Measurements from ENCODE around the gene ZNF35.
A peak's percentile ranks its signal among the peaks of the same experiment; 100 is the strongest.
"Not testable (repeated sequence)": the region's sequence is repeated elsewhere in the genome, so short reads cannot be mapped to it uniquely, and the experiment has no call there.

Gene ZNF35

DNA sequence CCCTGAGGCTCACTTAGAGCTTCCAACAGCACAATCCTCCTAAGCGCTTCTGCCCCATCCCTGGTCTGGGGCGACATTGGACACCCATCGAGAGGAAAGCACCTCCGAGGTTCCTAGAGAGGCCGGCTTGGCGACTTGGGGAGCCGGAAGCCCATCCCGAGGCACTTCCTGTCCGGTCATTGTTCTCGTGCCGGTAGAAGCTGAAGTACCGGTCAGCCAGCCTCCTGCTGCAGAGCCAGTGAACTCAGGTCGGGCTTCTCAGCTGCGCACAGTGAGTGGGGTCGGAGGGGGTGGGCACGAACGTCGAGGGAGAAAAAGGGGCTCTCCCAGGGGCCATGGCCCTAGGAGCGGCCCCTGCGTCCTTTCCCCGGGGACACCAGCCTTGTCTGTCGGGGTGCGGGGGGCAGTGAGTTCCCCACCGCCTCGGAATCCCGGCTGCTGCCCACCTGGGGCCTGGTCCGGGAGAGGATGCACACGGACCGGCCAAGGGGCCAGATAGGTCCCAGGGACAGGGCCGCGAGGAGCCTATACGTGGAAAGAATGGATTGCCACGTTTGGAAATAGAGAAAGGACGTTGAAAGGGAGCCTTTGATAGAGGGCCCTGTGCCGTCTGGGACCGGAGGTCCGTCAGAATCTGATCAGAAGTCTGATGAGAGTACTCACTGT lies at the start of gene ZNF35:
Gene ZNF35, plus strand, starts transcription at position 169 of the 666 bp plus-strand sequence. CDS start 2,336 bp downstream, outside the sequence.
- DNase-seq: peak; percentile 81

DNA sequence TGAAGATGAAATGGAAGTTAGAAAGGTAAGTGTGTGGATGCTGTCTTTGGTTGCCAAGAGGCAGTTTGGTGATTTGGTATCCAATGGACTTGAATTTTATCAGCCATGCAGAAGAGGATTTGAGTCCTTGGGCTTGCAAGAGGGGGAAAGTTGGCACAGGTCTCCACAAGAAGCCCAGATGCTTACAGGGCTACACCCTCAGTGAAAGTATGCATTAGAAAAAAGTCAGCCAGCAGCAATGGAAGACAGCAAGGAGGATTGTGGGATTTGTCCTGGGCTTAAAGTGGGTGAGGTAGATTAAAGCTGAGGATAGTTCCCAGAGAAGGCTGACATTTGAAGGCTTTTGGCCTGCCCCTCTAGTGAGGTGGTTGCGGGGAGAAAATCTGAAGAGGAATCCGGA lies 46.8 kb upstream of the ZNF35 start:
- no peak for DNase-seq

DNA sequence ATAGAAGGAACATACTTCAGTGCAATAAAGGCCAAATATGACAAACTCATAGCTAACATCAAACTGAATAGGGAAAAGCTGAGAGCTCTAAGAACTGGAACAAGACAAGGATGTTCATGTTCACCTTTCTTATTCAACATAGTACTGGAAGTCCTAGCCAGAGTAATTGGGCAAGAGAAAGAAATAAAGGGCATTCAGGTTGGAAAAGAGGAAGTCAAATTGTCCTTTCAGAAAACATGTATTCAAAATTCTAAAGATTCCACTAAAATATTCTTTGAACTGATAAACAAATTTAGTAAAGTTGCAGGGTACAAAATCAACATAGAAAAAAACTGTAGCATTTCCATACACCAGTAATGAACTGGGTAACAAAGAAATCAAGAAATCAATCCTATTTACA lies 35.9 kb upstream of the ZNF35 start:
- peak in 1 of 2 experiments; percentile 7 for DNase-seq

DNA sequence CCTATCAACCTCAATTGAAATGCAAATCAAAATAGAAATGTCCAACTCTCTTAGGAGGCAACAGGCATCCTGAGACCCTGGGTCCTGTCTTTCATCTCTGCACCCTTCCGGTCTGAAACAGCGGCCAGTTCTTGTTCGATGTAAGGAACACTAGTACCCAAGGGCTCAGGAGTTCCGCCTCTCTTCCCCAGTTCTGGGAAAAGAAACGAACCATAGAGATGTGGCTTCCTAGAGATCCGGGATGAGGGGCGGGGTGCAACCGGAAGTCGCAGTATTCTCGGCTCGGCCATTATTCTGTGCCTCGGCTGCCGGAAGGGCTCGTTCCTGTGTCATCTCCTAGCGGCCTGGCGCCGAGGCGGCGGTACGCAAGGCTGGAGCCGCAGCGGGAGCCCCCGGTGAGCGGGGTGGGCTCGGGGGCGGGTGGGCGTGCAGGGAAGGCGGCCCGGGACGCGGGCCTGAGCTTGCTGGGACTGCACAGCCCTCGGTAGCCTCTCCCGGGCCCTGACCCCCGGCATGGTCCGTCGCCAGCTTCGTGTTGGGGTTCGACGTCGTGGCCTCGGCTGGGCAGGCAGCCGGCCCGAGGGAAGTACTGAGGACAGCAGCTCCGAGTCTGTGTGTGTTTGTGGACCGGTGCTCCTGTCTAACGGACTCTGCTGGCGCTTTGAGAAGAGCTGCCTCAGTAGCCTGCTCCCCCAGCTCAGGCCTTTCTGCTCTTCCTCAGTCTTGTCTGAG lies 23.6 kb upstream of the ZNF35 start, which contains the start of gene ZNF197:
Gene ZNF197, plus strand, starts transcription at position 288 of the 732 bp plus-strand sequence. CDS start 4,119 bp downstream, outside the sequence.
- DNase-seq: peak; percentile 81 to 84

DNA sequence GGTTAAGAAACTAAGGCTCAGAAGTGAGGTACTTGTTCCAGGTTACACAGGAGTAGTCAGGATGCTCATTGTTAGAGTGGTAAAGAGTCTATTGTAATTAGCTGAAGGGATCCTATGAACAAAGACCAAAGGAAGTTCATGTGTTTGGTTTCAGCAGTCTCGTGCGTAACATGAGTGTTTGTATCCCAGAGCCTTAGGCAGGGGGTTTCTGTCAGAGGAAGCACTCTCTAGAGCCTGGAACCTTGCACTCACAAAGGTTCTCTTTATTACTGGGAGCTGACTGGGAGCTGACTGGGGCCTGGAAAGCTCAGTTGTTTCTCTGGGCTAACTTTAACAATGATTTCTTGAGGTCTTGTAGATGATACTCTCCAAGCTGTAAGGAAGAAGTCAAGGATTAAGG lies 19.8 kb upstream of the ZNF35 start:
- DNase-seq: no peak

DNA sequence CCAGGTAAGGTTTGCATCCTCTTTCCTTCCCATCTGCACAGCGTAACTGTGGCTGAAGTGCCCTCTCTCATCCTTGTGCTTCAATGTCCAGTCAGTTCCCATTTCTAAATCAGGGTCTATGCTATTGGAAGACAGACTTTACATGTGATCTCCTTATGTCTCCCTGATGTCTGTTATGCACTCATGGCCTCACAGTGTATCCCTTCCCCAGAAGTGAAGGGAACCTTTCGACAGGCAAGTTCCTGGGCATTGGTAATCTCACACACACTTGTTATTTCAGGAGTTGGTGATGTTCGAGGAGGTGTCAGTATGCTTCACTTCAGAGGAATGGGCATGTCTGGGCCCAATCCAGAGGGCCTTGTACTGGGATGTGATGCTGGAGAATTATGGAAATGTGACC lies 16.3 kb upstream of the ZNF35 start:
- no peak for DNase-seq

DNA sequence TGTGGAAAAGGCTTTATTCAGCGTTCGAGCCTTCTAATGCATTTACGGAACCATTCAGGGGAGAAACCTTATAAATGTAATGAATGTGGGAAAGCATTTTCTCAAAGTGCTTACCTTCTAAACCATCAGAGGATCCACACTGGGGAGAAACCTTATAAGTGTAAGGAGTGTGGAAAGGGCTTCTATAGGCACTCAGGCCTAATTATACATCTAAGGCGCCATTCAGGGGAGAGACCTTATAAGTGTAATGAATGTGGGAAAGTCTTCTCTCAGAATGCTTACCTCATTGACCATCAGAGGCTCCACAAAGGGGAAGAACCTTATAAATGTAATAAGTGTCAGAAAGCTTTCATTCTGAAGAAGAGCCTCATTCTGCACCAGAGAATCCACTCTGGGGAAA lies 6.2 kb upstream of the ZNF35 start:
- DNase-seq: no peak

DNA sequence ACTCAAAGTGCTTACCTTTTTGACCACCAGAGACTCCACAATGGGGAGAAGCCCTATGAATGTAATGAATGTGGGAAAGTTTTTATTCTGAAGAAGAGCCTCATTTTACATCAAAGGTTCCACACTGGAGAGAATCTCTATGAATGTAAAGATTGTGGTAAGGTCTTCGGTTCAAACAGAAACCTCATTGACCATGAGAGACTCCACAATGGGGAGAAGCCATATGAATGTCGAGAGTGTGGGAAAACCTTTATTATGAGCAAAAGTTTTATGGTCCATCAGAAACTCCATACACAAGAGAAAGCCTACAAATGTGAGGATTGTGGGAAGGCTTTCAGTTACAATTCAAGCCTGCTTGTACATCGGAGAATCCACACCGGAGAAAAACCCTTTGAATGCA lies 5.5 kb upstream of the ZNF35 start:
- no peak for DNase-seq

DNA sequence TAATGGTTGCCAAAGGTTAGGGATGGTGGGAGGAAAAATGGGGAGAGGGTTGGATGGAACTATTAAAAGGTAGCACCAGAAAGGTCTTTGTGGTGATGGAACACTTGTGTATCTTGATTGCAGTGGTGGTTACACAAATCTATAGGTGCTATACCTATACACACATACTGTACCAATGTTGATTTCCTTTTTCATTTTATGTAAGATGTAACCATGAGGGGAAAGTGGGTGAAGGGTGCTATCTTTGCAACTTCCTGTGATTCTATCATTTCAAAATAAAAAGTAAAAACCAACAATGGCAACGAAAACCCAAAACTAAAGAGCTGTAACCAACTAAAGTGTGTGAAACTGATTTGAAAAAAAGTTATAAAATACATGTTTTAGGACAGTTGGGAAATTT lies 761 bp upstream of the ZNF35 start:
- DNase-seq: no peak

DNA sequence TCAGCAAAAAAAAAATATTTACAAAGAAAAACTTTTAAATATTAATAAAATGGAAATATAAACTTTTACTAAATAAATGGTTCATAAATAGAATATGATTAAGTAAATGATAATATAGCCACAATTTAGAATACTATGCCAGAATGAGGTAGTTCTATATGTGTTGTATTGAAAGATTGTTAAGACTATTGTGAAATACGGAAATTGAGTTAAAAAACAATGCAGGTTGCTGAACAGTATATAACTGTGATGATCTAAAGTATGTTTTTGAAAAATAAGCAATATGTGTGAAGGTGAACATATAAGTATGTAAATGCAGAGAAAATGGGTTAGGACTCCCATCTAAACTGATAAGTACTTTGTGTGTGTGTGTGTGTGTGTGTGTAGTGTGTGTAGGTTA lies 1.2 kb downstream of the ZNF35 start:
- no peak for DNase-seq

DNA sequence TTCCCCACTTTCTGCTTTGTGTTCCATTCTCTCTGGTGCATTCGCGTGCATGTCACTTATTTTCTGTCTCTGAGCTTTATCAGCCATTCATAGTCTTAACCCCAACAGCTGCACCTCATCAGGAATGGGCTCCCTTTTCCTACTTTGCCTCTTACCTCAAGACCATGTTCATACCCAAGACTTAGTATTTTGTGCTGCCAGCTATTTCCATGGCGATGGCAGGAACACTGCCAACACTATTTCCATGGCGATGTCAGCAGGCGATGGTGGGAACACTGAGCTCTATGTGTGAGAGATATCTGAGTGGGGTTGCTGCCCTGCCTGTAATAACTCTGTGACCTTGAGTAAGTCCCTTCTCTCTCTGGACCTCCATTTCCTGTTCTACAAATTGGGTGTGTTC lies 5.5 kb downstream of the ZNF35 start:
- DNase-seq: no peak

DNA sequence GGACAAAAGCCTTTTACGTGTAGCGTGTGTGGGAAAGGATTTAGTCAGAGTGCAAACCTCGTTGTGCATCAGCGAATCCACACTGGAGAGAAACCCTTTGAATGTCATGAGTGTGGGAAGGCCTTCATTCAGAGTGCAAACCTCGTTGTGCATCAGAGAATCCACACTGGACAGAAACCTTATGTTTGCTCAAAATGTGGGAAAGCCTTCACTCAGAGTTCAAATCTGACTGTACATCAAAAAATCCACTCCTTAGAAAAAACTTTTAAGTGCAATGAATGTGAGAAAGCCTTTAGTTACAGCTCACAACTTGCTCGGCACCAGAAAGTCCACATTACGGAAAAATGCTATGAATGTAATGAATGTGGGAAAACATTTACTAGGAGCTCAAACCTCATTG lies 10.5 kb downstream of the ZNF35 start:
- no peak for DNase-seq

DNA sequence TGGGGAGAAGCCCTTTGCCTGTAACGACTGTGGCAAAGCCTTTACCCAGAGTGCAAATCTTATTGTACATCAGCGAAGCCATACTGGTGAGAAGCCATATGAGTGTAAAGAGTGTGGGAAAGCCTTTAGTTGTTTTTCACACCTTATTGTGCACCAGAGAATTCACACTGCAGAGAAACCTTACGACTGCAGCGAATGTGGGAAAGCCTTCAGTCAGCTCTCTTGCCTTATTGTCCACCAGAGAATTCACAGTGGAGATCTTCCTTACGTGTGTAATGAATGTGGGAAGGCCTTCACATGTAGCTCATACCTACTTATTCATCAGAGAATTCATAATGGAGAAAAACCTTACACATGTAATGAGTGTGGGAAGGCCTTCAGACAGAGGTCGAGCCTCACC lies 10.9 kb downstream of the ZNF35 start:
- DNase-seq: no peak

DNA sequence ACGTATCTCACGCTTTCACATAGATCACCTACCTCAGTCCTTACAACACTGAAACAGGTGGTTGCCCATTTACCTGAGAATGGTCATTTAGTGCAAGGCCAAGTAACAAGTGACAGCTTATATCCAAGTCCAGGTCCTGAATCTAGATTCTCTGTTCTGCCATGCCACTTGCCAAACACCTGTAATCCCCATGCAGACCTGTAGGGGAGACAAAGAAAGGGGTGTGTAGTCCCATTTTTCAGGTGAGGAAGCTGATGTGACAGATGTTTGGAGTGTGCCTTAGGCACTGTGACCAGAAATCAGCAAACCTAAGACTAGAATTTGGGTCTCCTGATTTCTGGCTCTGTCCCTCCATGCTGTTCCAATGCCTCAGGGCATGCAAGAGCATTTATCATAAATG lies 12.7 kb downstream of the ZNF35 start:
- DNase-seq: peak in 1 of 2 experiments; percentile 4

DNA sequence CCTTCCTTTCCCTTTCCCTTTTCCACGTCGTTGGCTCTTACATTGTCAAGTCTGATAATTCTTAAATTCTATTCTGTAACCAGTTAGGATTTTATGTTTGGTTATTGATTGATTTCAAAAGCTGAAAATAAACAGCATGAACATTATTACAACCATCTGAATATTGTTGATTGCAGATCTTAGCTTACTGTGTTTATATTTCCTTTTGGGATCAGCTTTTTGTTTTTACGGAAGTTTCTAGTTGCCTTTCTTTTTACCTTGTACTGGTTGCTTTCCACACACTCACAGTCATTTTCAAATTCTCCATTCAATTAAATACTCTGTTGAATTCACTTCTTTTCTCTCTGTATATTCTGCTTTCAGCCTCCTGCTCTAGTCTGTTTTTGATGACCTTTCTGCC lies 16.6 kb downstream of the ZNF35 start:
- DNase-seq: no peak

DNA sequence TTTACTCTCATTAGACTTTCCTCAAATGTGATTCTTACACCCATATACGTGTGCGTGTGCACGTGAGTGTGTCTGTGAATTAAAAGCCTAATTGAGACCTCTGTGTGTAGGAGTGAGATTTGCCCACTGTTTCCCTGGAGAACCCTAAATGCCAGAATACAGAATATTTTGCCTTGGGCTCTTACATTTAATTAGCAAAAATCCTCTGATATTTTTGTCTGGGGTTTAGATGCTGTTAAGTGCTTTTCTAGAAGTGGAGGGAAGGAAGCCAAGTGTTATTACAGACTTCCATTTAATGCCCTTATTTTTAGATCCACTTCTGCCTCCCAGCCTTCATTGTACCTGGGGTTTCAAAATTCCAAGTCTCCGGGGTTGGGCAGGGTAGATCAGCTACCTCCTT lies 17.8 kb downstream of the ZNF35 start:
- no peak for DNase-seq

DNA sequence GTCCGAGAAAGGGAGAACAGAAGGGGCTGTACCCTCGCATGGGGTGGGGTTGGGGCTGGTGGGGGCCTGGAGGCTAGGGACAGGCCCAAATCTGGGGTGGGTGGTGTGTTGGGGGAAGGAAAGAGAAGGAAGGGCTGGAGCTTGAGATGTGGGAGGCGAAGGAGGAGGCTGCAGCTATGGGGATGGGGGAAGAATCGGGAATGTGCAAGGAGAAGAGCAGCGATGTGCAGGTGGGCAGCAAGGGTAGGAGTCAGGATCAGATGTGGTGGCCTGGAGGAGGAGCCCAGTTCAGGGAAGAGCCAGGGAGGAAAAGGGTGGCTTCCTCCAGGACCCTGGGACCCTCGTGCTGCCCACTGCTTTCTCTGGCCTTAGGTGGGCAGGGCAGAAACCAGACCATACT lies 21.2 kb downstream of the ZNF35 start:
- no peak for DNase-seq

DNA sequence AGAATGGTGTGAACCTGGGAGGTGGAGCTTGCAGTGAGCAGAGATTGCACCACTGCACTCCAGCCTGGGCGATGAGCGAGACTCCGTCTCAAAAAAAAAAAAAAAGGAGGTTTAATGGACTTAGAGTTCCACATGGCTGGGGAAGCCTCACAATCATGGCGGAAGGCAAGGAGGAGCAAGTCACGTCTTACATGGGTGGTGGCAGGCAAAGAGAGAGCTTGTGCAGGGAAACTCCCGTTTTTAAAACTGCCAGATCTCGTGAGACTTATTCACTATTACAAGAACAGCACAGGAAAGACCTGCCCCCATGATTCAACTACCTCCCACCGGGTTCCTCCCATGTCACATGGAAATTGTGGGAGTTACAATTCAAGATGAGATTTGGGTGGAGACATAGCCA lies 24.9 kb downstream of the ZNF35 start:
- not testable (repeated sequence) for DNase-seq

DNA sequence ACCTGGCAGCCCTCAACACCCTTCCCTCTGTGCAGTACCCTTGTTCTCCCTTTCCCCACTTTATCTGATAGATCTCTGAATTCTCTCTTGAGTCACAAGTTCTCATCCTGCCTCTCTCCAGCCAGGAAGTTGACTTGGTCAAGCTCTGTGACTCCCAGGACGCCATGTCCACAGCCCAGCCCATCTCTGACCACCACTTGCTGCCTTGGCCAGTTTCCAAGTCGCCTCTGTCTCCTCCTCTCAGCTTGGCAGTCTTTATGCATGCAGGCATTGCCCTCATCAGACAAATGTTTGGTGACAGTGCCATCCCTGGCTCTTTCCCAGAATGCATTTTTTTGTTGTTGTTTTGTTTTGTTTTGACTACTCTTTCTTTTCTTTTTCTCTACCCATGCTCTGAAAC lies 25.7 kb downstream of the ZNF35 start:
- no peak for DNase-seq

DNA sequence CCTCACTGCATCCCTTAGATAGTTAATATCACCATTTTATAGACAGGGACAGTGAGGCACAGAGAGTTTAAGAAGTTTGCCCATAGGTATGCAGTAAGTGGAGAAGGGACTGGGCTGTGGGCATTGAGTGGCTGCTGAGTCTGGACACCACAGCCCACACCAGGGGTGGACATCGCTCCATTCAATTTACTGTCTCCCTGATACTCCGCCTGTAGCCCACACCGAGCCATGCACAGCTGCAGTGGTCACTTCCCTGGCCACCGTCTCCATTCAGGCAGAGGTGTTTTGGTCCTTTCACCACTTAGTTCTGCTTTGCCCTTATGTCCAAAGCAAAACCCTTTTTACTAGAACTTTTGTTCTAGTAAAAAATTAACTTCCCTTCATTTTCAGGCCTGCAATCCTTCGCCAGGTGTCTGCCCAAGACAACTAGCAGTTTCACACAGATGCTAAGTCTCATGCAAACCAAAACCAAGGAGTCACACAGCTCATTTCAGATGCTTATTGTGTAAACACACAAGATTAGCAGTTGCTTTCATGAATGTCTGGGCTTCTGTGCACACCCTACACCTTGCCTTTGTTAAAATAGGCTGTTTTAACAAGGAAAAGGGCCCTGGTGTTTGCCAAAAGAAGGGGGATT lies 30.1 kb downstream of the ZNF35 start:
- DNase-seq: no peak

DNA sequence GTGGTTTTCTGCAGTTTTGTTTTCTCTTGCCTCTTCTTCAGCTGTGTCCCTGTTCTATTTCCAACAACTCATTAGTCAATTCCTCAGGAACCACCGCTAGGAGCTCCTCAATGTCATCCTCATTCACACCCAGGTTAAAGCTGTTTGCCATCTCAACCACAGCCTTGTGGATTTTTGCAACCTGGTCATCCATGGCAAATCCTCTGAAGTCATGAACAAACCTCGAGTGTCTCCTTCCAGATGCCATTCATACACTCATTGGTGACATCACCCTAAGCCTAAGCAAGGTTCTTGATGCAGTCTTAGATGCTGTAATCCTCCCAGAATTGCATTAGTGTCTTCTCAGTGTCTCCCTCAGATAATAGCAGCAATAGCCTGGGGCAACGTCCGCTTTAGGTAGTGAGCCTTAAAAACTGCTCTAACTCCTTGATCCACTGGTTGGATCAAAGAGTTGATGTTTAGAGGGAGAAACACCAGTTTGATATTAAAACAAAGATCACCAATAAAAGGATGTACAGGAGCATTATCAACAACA lies 32.5 kb downstream of the ZNF35 start:
- DNase-seq: no peak

DNA sequence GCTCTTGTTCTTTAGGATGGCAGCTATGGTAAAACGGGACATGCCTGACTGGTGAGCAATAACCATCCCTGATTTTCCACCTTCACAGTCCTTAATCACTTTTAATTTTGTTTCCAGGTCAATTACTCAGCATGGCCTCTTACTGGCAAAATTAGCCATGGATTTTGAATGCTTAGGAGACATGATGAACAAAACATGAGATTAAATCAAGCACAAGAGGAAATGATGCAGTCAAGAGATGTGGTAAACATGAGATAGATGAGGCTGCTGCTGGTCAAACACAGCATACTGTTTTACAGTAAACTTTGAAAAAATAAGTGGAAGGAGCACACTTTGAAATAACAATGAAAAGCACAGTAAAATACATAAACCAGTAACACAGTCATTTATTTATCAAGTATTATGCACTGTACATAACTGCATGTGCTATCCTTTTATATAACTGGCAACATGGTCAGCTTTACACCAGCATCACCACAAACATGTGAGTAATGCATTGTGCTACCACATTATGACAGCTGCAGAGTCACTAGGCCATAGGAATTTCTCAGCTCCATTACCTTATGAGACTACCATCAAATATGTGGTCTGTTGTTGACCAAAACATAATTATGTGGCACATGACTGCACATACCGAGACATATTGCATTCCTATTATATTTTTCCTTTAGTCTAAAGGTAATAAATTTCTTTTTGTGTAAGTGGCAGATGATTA lies 33.8 kb downstream of the ZNF35 start:
- no peak for DNase-seq

DNA sequence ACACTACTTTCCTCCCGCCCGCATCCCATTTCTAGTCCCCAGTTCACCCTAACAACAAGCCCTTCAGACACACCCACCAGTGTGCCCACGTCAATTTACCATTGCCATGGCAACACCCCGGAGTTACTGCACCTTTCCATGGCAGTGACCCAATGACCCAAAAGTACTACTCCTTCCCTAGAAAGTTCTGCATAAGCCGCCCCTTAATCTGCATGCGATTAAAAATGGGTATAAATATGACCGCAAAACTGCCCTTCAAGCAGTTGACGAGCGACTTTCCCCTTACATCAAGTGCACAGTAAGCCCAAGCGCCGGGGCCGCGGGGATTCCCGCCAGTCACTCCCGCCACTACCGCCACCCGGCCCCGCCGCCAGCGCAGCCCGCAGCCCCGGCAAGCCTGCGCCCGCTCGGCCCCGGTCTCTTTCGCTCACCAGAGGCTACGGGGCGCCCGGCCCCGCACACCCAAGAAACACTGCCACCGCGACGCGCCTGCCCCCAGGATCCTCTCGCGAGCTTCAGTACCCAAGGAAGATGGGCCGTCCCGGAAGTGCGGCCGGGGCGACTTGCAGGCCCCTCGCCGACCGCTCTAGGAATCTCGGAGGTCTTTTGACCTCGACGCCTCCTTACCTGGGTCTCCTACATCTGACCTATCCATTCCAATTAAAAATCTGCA lies 36.7 kb downstream of the ZNF35 start:
- peak; percentile 12 to 33 for DNase-seq
